Measurements from ENCODE around the gene MED12L.
"Not testable (repeated sequence)": the region's sequence is repeated elsewhere in the genome, so short reads cannot be mapped to it uniquely, and the experiment has no call there.

Gene MED12L

GRCh38 chr3:151085227-151085888 is at the start of gene MED12L:
Gene MED12L, plus strand, starts transcription at chr3:151085664. Its CDS starts 1,263 bp downstream, at chr3:151086927.
- peak; percentile 40 for DNase-seq (ENCODE audit: low read depth)

- DNase-seq (ENCODE audit: low read depth) = no peak
Observed at GRCh38 chr3:151037746-151038477, 47.6 kb upstream of the MED12L start.

- DNase-seq (ENCODE audit: low read depth) = no peak
Observed at GRCh38 chr3:151044706-151045105, 40.8 kb upstream of the MED12L start.

GRCh38 chr3:151047636-151048035 is 37.8 kb upstream of the MED12L start:
- peak; percentile 20 for DNase-seq (ENCODE audit: low read depth)

GRCh38 chr3:151051533-151051932 is 33.9 kb upstream of the MED12L start:
- no peak for DNase-seq (ENCODE audit: low read depth)

- no peak for DNase-seq (ENCODE audit: low read depth)
Observed at GRCh38 chr3:151052346-151052745, 33.1 kb upstream of the MED12L start.

- no peak for DNase-seq (ENCODE audit: low read depth)
Observed at GRCh38 chr3:151052756-151053155, 32.7 kb upstream of the MED12L start.

GRCh38 chr3:151058740-151059139 is 26.7 kb upstream of the MED12L start:
- DNase-seq (ENCODE audit: low read depth) = no peak

GRCh38 chr3:151062611-151063010 is 22.9 kb upstream of the MED12L start:
- no peak for DNase-seq (ENCODE audit: low read depth)

GRCh38 chr3:151067158-151067557 is 18.3 kb upstream of the MED12L start:
- no peak for DNase-seq (ENCODE audit: low read depth)

GRCh38 chr3:151072842-151073241 is 12.6 kb upstream of the MED12L start:
- DNase-seq (ENCODE audit: low read depth) = not testable (repeated sequence)

- no peak for DNase-seq (ENCODE audit: low read depth)
Observed at GRCh38 chr3:151074256-151074655, 11.2 kb upstream of the MED12L start.

- DNase-seq (ENCODE audit: low read depth) = no peak
Observed at GRCh38 chr3:151075869-151076562, 9.4 kb upstream of the MED12L start.

GRCh38 chr3:151076626-151077025 is 8.8 kb upstream of the MED12L start:
- no peak for DNase-seq (ENCODE audit: low read depth)

- DNase-seq (ENCODE audit: low read depth) = not testable (repeated sequence)
Observed at GRCh38 chr3:151081082-151081481, 4.4 kb upstream of the MED12L start.

- no peak for DNase-seq (ENCODE audit: low read depth)
Observed at GRCh38 chr3:151082880-151083838, 2.3 kb upstream of the MED12L start.

GRCh38 chr3:151084893-151085226 is 604 bp upstream of the MED12L start:
- DNase-seq (ENCODE audit: low read depth) = no peak

- DNase-seq (ENCODE audit: low read depth) = no peak
Observed at GRCh38 chr3:151085889-151086483, 522 bp downstream of the MED12L start.

GRCh38 chr3:151086484-151087456 is 1.3 kb downstream of the MED12L start:
- DNase-seq (ENCODE audit: low read depth) = no peak

- no peak for DNase-seq (ENCODE audit: low read depth)
Observed at GRCh38 chr3:151087648-151088047, 2.2 kb downstream of the MED12L start.

All from CMK (cell line).